Skeletal muscle tissue (tissue), 4 donors: ENCODE data around the gene RBM47. TPM values are rescaled to one million over a fixed set of nuclear protein-coding genes. Genes with fewer than 3 reads are reported as not detected.
"Not testable (repeated sequence)": the region's sequence is repeated elsewhere in the genome, so short reads cannot be mapped to it uniquely, and the experiment has no call there.

Experiments
- H3K27ac ChIP-seq: one replicate; pipeline ENCODE4 v1.7.0; 2013; ENCODE audit warnings: mild to moderate bottlenecking, low read depth, low read length, inconsistent platforms
- H3K27me3 ChIP-seq, 3 donors: one replicate each; pipeline ENCODE4 v1.7.0; 2013; ENCODE audit warnings: low read length in 3 of 3; ENCODE audit not compliant: control insufficient read depth in 3 of 3, insufficient read depth in 3 of 3
- H3K36me3 ChIP-seq, 3 donors: one replicate each; pipeline ENCODE4 v1.7.0; 2013; ENCODE audit warnings: low read length in 3 of 3; ENCODE audit not compliant: control insufficient read depth in 3 of 3, insufficient read depth in 3 of 3
- H3K4me1 ChIP-seq, 3 donors: one replicate each; pipeline ENCODE4 v1.7.0; 2013; ENCODE audit warnings: low read length in 3 of 3, mild to moderate bottlenecking in 3 of 3; ENCODE audit not compliant: control insufficient read depth in 3 of 3, insufficient read depth in 3 of 3
- H3K4me3 ChIP-seq, 3 donors: one replicate each; pipeline ENCODE4 v1.7.0; 2013; ENCODE audit warnings: low read length in 3 of 3
- H3K9ac ChIP-seq, 3 donors: one replicate each; pipeline ENCODE4 v1.7.0; 2013; ENCODE audit warnings: low read length in 3 of 3, mild to moderate bottlenecking in 3 of 3, moderate library complexity in 2 of 3, low read depth in 1 of 3
- H3K9me3 ChIP-seq, 3 donors: one replicate each; pipeline ENCODE4 v1.7.0; 2013; ENCODE audit warnings: low read length in 3 of 3; ENCODE audit not compliant: control insufficient read depth in 3 of 3
- total RNA-seq: library from RNA; depleted of rRNA; stranded (reverse); fragments of >200 nt; gene quantifications from one replicate; pipeline ENCODE4 v1.2.3, GENCODE V29; 2014
- donor health status: Osteomylitis.

Gene RBM47
- total RNA-seq, 1 donor from 2014 or later = 2.6 TPM

- Histone ChIP-seq H3K4me3 (no peak overlapping the region), H3K9ac (no peak overlapping the region), H3K4me1 (no peaks in the 10 kb centered on the region), H3K27me3 (no peaks in the 10 kb centered on the region), H3K36me3 (no peaks in the 10 kb centered on the region), H3K27ac (no peak overlapping the region), H3K9me3 (no peaks in the 10 kb centered on the region)
Observed at GRCh38 chr4:40546506-40546905, 83.2 kb downstream of the RBM47 start.

- H3K9me3 ChIP-seq, H3K9ac ChIP-seq, H3K36me3 ChIP-seq, H3K27ac ChIP-seq, H3K4me3 ChIP-seq, H3K27me3 ChIP-seq, H3K4me1 ChIP-seq: not testable (repeated sequence)
Observed at GRCh38 chr4:40545487-40545886, 84.2 kb downstream of the RBM47 start.

- Histone ChIP-seq H3K9me3 (no peaks in the 10 kb centered on the region), H3K27me3 (no peaks in the 10 kb centered on the region), H3K27ac (no peak overlapping the region), H3K36me3 (no peaks in the 10 kb centered on the region), H3K4me3 (no peak overlapping the region), H3K4me1 (no peaks in the 10 kb centered on the region), H3K9ac (no peak overlapping the region)
Observed at GRCh38 chr4:40544221-40544620, 85.4 kb downstream of the RBM47 start.

GRCh38 chr4:40540800-40541199, 88.9 kb downstream of the RBM47 start:
- no peaks in the 10 kb centered on the region for H3K27me3 ChIP-seq
- no peak overlapping the region for H3K4me3 ChIP-seq
- H3K9ac ChIP-seq = no peak overlapping the region
- H3K4me1 ChIP-seq = no peaks in the 10 kb centered on the region
- H3K9me3 ChIP-seq = no peaks in the 10 kb centered on the region
- no peak overlapping the region for H3K27ac ChIP-seq
- no peaks in the 10 kb centered on the region for H3K36me3 ChIP-seq

- no peaks in the 10 kb centered on the region for H3K27me3 ChIP-seq
- no peak overlapping the region for H3K27ac ChIP-seq
- no peaks in the 10 kb centered on the region for H3K36me3 ChIP-seq
- H3K9me3 ChIP-seq = no peaks in the 10 kb centered on the region
- no peaks in the 10 kb centered on the region for H3K4me1 ChIP-seq
- H3K9ac ChIP-seq = no peak overlapping the region
- H3K4me3 ChIP-seq = no peak overlapping the region
Observed at GRCh38 chr4:40536032-40536431, 93.6 kb downstream of the RBM47 start.

GRCh38 chr4:40531636-40532023, 98.0 kb downstream of the RBM47 start:
- Histone ChIP-seq H3K9ac (no peak overlapping the region), H3K27ac (no peak overlapping the region), H3K36me3 (no peaks in the 10 kb centered on the region), H3K4me1 (no peaks in the 10 kb centered on the region), H3K27me3 (no peaks in the 10 kb centered on the region), H3K4me3 (no peak overlapping the region), H3K9me3 (no peaks in the 10 kb centered on the region)

GRCh38 chr4:40530961-40531635, 98.6 kb downstream of the RBM47 start:
- no peak overlapping the region for H3K4me3 ChIP-seq
- no peak overlapping the region for H3K9ac ChIP-seq
- H3K27ac ChIP-seq = no peak overlapping the region
- no peaks in the 10 kb centered on the region for H3K9me3 ChIP-seq
- H3K27me3 ChIP-seq = no peaks in the 10 kb centered on the region
- no peaks in the 10 kb centered on the region for H3K36me3 ChIP-seq
- peaks cover under 1 to 2% (median under 1%) of the 10 kb centered on the region in 3 donors for H3K4me1 ChIP-seq

- Histone ChIP-seq H3K9me3 (no peaks in the 10 kb centered on the region), H3K27ac (no peak overlapping the region), H3K36me3 (no peaks in the 10 kb centered on the region), H3K4me1 (peaks cover 5 to 6% (median 5%) of the 10 kb centered on the region in 3 donors), H3K27me3 (no peaks in the 10 kb centered on the region), H3K4me3 (no peak overlapping the region), H3K9ac (no peak overlapping the region)
Observed at GRCh38 chr4:40526741-40527140, 102.9 kb downstream of the RBM47 start.

- Histone ChIP-seq H3K4me1 (peaks cover 5 to 6% (median 5%) of the 10 kb centered on the region in 3 donors), H3K9ac (no peak overlapping the region), H3K4me3 (peak overlapping the region in 1 of 3 donors; percentile 31), H3K36me3 (no peaks in the 10 kb centered on the region), H3K27ac (peak overlapping the region; percentile 42), H3K27me3 (no peaks in the 10 kb centered on the region), H3K9me3 (no peaks in the 10 kb centered on the region)
Observed at GRCh38 chr4:40525752-40526598, 103.7 kb downstream of the RBM47 start.

GRCh38 chr4:40524366-40525041, 105.2 kb downstream of the RBM47 start:
- Histone ChIP-seq H3K4me1 (peaks cover 5 to 6% (median 5%) of the 10 kb centered on the region in 3 donors), H3K4me3 (no peak overlapping the region), H3K9ac (no peak overlapping the region), H3K27ac (no peak overlapping the region), H3K9me3 (no peaks in the 10 kb centered on the region), H3K36me3 (no peaks in the 10 kb centered on the region), H3K27me3 (no peaks in the 10 kb centered on the region)
